Panc1 (cell line): Measurements from ENCODE around the gene ARL2BP.

ENCODE experiments used
- POLR2AphosphoS5 ChIP-seq: IDR thresholded peaks from 2 replicates; pipeline ENCODE4 v1.6.1; 2012; ENCODE audit warnings: mild to moderate bottlenecking, low read depth, low read length, moderate library complexity
- SIN3A ChIP-seq: IDR thresholded peaks from 2 replicates; pipeline ENCODE4 v1.6.1; 2012; ENCODE audit warnings: low read depth, mild to moderate bottlenecking, low read length, moderate library complexity, borderline replicate concordance; ENCODE audit not compliant: insufficient read depth
- TCF7L2 ChIP-seq: IDR thresholded peaks from 2 replicates; pipeline ENCODE4 v1.6.1; 2011; ENCODE audit warnings: mild to moderate bottlenecking, low read depth, low read length, inconsistent platforms
- TF ChIP-seq, protein P1 (sequence below): fragments of 450-650 bp; IDR thresholded peaks from 2 replicates; pipeline ENCODE4 v1.5.1; 2017; ENCODE audit warnings: mild to moderate bottlenecking
- TF ChIP-seq, protein P2 (sequence below), 2 experiments: IDR thresholded peaks; 2 replicates each; pipeline ENCODE4 v1.6.1; 2011 to 2012; ENCODE audit warnings: low read depth in 2 of 2, control low read depth in 1 of 2, low read length in 1 of 2, mild to moderate bottlenecking in 1 of 2, moderate library complexity in 1 of 2; ENCODE audit not compliant: insufficient read depth in 1 of 2

DNA sequence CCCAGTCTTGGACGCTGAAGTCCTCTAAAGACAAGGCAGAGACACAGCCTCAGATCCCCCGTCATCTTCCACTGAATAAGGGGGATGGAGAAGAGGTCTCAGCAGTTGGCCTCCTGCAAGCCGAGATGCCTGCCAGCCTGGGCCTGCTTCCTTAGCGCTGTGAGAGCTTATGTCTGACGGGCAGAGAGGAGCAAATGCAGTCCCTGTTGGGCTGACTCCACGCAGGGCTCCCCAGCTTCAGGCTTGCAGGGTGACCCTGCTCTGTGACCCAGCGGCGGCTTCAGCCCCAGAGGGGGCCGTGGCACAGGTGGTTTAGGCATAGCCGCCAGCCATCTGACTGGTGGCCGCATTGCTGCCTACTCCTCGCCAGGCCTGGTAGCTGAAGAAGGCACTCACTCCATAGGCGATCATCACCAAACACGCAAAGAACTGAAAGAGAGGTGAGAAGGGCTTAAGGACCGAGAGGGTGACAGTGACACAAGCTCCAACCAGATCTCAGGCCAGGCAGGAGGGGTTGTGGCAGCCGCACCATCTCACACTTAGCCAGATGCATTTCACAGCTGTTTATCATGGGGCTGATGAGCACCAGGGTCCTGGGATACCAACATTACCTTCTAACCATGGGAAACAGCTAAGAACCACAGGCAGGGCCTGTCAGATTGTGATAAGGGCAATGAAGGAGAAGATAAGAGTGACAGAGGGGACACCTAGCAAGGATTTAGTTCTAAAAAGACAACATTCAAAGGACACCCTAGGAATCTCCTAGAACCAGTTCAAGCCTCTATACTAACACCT lies 11.7 kb downstream of the ARL2BP start:
- TF ChIP-seq, protein P1, sequence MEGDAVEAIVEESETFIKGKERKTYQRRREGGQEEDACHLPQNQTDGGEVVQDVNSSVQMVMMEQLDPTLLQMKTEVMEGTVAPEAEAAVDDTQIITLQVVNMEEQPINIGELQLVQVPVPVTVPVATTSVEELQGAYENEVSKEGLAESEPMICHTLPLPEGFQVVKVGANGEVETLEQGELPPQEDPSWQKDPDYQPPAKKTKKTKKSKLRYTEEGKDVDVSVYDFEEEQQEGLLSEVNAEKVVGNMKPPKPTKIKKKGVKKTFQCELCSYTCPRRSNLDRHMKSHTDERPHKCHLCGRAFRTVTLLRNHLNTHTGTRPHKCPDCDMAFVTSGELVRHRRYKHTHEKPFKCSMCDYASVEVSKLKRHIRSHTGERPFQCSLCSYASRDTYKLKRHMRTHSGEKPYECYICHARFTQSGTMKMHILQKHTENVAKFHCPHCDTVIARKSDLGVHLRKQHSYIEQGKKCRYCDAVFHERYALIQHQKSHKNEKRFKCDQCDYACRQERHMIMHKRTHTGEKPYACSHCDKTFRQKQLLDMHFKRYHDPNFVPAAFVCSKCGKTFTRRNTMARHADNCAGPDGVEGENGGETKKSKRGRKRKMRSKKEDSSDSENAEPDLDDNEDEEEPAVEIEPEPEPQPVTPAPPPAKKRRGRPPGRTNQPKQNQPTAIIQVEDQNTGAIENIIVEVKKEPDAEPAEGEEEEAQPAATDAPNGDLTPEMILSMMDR = no peak
- no peak for TF ChIP-seq SIN3A
- TF ChIP-seq POLR2AphosphoS5 = no peak
- TF ChIP-seq, protein P2, sequence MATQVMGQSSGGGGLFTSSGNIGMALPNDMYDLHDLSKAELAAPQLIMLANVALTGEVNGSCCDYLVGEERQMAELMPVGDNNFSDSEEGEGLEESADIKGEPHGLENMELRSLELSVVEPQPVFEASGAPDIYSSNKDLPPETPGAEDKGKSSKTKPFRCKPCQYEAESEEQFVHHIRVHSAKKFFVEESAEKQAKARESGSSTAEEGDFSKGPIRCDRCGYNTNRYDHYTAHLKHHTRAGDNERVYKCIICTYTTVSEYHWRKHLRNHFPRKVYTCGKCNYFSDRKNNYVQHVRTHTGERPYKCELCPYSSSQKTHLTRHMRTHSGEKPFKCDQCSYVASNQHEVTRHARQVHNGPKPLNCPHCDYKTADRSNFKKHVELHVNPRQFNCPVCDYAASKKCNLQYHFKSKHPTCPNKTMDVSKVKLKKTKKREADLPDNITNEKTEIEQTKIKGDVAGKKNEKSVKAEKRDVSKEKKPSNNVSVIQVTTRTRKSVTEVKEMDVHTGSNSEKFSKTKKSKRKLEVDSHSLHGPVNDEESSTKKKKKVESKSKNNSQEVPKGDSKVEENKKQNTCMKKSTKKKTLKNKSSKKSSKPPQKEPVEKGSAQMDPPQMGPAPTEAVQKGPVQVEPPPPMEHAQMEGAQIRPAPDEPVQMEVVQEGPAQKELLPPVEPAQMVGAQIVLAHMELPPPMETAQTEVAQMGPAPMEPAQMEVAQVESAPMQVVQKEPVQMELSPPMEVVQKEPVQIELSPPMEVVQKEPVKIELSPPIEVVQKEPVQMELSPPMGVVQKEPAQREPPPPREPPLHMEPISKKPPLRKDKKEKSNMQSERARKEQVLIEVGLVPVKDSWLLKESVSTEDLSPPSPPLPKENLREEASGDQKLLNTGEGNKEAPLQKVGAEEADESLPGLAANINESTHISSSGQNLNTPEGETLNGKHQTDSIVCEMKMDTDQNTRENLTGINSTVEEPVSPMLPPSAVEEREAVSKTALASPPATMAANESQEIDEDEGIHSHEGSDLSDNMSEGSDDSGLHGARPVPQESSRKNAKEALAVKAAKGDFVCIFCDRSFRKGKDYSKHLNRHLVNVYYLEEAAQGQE (IDR thresholded peaks at IDR 0.05; ENCODE audit: insufficient read depth in 1 of 2, low read depth in 2 of 2, low read length in 1 of 2) = no peak
- no peak for TF ChIP-seq TCF7L2
